Fibroblast of peridontal ligament (primary cell): ENCODE measurements around the gene SLC25A42.
A peak's percentile ranks its signal among the peaks of the same experiment; 100 is the strongest.
"Not testable (repeated sequence)": the region's sequence is repeated elsewhere in the genome, so short reads cannot be mapped to it uniquely, and the experiment has no call there.

ENCODE experiments used
- DNase-seq: peaks from one replicate; pipeline ENCODE4 v3.0.0-alpha.2; 2010; ENCODE audit errors: extremely low read depth

The SLC25A42 gene

DNA sequence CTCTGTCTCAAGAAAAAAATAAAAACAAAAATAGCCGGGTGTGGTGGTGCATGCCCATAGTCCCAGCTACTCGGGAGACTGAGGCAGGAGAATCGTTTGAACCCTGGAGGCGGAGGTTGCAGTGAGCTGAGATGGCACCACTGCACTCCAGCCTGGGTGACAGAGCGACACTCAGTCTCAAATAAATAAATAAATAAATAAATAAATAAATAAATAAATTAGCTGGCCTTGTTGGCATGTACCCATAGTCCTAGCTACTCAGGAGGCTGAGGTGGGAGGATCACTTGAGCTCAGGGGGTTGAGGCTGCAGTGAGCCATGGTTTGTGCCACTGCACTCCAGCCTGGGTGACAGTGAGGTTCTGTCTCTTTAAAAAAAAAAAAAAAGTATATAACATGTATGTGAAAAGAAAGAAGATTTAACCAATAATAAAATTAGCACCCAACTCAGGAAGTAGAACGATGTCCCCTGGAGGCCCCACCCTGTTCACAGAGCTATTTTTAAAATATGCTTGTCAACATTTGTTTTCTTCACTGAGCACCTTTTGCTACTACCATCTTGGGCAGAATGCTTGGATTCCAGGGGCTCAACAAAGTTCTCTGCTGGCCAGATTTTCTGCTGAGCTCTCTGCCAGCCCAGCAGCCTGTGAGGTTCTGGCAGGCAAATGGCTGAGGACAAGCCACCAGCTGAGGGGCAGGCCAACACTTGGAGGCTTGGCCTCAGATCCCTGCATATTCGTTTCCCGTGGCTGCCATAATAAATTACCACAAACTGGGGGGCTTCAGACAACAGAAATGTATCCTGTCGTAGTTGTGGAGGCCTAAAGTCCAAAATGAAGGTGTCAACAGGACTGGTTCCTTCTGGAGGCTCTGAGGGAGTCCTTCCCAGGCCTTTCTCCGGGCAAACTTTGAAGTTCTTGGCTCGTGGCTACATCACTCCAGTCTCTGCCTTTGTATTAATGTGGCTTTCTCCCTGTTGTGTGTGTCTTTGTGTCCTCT lies 5.2 kb downstream of the SLC25A42 start:
- no peak for DNase-seq

DNA sequence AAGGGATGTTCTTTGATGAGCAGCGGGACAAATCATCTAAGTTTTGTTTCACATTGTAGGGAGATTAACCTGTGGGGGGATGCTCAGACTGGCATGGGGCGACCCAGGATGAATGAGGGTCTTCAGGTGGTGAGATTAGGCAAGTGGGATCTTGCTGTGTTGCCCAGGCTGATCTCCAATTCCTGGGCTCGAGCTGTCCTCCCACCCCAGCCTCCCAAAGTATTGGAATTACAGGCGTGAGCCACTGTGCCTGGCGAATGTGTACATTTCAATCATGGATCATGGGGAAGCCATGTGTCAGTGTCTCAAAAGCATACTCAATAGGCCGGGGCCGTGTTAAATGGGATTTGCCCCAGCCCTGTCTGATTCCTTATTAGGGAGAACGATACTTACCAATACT lies 8.1 kb downstream of the SLC25A42 start:
- DNase-seq = no peak

DNA sequence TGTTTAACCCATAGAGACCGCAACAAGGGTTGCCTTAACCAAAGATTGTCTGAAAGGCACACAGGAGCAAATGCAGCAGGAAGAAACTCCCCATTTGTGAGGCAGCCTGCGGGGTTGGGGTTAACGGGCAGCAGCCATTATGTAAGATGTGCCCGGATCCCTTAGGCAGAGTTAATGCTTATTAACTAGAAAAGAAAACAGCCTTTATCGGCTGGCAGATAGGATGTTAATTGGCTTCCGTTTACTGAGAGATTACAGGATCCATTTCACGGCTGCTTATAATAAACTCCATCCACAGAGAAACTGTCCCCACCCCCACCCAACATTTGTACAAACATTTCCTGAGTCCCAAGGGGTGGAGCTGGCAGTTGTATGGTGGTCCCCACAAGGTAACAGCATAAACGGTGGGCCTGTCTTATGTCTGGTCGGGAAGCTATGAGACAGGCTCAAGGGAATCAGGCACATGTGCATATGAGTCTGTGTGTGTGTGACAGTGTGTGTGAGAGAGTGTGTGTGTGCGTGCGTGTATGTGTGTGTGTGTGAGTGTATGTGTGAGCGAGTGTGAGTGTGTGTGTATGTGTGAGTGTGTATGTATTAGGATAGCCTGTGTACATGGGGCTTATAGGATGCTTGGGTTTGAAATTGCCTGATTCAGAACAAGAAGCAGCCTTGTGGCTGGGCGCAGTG lies 10.5 kb downstream of the SLC25A42 start:
- DNase-seq = no peak

DNA sequence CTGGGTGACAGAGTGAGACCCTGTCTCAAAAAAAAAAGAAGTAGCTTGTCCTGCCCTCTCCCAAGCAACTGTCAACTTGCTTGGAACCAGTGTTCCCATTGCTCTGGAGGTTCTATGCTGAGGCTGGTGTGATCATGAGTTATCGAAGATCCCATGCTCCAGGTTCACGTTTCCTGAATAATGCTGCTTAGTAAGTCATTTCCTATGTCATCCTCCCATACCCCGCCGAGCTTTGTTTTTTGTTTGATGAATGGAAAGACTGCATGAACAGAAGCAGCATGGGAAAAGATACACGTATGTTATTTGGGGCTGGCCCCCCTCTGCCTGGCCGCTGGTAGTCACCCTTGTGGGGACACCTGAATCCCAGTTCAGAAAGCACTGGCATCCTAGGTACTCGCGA lies 11.3 kb downstream of the SLC25A42 start:
- no peak for DNase-seq

DNA sequence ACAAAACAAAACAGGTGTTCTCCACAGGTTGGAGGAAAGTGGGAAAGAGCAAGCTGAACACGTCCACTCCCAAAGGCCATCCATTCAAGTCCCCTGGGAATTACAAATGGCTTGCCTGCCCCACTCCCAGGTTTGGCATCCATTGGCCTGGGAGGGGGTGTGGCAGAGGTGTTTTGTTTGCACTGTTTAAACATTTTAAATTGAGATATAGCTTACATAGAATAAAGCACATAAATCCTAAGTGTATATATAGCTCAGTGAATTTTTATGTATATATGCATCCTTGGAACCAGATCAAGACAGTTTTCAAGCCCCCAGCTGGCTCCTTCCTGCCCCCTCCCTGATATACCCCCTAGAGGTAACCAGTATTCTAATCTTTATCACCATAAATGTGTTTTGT lies 12.7 kb downstream of the SLC25A42 start:
- DNase-seq = no peak

DNA sequence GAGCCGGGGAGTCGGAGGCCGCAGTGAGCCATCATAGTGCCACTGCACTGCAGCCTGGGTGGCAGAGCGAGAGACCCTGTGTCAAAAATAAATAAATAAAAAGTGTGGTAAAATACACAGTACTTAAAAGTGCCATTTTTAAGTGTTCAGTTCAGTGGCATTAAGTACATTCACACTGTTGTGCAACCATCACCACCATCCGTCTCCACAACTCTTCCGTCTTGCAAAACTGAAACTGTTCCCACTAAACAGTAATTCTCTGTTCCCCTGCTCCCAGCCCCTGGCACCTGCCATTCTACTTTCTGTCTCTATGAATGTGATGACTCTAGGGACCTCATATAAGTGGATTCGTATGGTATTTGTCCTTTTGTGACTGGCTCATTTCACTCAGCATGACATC lies 13.3 kb downstream of the SLC25A42 start:
- DNase-seq = no peak

DNA sequence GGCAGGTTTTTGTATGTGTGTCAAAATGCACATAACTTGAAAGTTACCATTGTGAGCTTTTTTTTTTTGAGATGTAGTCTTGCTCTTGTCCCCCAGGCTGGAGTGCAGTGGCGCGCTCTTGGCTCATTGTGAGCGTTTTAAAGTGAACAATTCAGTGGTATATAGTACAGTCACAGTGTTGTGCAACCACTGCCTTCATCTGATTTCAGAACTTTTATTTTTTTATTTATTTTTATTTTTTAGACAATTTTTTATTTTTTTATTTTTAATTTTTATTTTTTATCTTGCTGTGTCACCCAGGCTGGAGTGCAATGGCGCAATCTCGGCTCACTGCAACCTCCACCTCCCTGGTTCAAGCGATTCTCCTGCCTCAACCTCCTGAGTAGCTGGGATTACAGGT lies 15.0 kb downstream of the SLC25A42 start:
- no peak for DNase-seq

DNA sequence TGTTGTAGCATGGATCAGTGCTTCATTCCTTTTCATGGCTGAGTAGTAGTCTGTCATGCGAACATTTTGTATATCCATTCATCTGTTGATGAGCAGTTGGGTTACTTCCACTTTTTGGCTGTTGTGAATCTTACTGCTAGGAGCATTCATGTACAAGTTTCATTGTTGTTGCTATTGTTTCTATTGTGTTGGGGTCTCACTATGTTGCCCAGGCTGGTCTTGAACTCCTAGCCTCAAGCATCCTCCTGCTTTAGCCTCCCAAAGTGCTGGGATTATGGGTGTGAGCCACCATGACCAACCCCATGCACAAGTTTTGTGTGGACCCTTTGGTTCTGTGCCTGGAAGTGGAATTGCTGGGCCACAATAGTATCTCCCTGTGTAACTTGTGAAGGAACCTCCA lies 15.8 kb downstream of the SLC25A42 start:
- no peak for DNase-seq

DNA sequence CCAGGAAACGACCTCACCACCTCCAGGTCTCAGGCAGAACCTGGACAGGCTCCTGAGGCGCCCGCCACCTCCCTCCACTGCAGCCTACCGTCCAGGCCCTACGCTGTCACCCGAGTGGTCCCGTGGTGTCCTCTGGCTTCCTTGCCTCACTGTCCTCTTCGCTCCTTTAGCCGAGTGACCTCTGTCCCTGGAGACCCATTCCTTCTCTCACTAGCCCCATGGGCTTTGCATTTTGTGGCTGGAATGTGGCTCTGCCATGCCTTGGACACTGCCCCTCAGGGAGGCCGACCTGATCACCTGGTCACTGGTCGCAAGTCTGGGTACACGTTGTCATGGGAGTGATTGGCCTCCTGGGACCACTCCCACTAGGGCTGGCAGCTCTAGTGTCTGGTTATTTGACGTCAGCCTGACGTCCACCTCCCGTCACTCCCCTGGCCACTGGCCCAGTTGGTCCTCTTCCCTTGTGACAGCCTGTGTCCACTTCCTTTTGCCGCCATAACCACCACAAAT lies 17.9 kb downstream of the SLC25A42 start:
- peak; percentile 24 for DNase-seq

DNA sequence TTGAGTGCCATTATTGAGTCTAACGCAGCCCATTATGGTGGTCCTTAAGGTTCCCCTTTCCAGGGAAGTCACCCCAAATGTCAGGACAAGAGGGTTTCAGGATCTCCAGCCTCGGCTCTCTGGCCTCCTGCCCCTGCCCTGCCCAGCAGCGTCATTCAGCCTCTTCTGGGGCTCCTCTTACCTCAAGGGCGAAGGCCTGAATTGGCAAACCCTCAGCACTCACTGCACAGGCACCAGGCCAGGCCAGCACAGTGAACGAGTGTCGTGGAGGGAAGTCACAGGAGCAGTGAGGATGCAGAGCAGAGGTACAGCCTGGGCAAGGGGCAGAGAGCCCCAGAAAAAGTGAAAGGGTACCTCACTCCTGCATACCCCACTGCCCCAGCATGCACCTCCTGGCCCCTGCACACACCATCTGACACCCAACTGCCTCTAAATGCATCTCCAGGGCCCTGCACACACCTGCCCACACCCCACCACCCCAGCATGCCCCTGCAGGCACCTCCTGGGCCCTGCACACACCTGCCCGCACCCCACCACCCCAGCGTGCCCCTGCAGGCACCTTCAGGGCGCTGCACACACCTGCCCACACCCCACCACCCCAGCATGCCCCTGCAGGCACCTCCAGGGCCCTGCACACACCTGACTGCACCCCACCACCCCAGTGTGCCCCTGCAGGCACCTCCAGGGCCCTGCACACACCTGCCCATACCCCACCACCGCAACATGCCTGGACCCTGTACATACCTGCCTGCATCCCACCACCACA lies 19.8 kb downstream of the SLC25A42 start:
- no peak for DNase-seq

DNA sequence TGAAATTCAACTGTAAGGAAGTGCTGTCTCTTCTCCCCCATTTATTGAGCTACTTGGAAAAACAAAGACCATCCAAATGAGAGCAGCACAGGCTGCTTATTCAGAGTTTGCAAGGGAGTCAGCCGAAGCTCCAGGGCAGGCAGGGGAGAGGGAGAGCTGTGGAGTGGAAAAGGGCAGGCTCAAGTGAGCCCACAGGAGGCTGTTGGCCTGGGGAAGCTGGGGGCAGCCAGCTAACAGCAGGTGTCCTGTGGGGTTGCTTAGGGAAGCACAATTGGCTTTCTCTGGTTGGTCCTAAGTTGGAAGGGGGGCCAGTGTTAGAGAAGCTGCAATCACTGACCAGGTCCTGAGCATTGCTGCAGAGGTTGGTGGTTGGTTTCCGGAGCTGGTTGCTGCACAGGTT lies 23.9 kb downstream of the SLC25A42 start:
- DNase-seq = no peak

DNA sequence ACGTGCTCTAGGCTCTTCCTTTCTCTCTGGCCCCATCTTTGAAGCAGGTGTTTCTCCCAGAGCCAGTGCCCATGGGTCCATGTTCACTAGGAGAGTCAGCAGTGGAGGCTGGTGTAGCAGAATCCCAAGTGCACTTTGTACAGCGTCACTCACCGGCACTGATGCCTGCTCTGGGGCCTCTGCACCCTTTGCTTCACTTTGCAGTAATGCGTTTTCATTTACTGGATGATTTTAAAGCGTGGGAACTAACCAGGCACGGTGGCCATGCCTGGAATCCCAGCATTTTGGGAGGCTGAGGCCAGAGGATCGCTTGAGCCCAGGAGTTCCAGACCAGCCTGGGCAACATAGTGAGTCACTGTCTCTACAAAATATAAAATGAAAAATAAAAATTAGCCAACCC lies 30.7 kb downstream of the SLC25A42 start:
- DNase-seq = no peak

DNA sequence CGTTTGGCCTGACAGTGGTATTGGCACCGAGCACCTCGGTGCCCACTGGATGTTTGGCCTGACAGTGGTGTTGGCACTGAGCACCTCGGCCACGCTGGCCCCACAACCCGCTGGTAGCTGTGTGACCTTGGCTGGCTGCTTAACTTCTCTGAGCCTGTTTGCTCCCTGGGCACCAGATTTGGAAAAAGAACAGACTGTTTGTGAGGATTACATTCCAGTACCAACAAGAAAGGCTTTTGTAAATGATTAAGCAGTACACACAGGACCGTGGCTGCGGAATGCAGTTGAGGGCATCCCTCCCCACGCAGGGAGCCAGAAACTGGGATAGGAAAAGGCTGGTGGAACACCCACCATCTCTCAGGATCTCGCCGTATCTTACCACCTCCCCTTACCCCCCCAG lies 31.9 kb downstream of the SLC25A42 start:
- DNase-seq = no peak

DNA sequence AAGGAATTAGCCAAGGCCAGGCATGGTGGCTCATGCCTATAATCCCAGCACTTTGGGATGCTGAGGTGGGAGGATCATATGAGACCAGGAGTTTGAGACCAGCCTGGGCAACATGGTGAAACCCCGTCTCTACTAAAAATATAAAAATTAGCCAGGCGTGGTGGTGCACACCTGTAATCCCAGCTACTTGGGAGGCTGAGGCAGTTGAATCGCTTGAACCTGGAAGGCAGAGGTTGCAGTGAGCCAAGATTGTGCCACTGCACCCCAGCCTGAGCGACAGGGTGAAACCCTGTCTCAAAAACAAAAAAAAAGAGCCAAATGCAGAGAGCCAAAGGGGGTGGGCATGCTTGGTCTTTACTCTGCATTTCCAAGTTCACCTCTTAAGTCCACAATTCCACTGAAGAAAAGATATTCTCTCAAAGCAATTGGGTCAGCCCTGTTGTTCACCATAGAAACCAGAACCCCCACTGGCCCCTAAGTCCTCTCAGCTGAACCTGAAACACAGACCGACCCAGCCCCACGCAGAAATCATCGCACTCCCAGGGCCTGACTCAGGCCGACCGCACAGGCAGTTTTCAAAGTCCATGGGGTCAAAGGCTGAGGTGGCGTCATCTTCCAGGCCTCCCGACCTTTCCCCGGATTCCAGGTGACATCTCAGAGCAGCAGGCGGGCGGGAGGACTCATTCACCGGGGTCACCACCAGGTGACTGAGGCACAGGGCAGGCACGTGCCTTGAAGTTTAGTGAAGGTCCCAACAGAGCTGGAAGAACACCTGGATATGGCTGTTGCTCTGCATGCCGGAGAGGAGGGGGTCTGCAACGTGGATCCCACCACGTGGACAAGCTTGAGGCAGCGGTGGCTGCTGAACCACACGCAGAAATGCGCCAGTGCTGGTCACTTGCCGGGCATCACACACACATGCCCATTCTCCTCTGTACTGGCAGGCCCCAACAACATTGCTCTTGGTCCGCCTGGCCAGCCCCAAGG lies 33.1 kb downstream of the SLC25A42 start:
- DNase-seq = no peak

DNA sequence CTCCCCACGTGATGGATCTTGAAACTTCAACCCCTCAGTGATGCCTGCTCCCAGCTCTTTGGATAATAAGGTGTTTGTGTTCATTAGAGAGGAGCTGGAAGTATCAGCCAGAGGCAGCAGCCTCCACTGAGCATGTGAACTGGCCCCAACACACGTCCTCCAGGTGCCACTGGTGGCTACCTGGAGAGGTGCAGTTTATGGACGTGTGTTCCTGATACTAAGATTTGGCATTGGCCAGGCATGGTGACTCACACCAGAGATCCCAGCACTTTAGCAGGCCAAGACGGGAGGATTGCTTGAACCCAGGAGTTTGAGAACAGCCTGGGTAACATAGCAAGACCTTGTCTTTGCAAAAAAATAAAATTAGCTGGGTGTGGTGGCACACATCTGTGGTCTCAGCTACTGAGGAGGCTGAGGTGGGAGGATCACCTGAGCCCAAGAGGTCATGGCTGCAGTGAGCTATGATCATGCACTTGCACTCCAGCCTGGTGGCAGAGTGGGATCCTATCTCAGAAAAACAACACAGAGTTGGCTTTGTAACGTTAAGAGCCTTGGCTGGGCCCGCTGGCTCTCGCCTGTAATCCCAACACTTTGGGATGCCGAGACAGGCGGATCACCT lies 34.4 kb downstream of the SLC25A42 start:
- DNase-seq = no peak

DNA sequence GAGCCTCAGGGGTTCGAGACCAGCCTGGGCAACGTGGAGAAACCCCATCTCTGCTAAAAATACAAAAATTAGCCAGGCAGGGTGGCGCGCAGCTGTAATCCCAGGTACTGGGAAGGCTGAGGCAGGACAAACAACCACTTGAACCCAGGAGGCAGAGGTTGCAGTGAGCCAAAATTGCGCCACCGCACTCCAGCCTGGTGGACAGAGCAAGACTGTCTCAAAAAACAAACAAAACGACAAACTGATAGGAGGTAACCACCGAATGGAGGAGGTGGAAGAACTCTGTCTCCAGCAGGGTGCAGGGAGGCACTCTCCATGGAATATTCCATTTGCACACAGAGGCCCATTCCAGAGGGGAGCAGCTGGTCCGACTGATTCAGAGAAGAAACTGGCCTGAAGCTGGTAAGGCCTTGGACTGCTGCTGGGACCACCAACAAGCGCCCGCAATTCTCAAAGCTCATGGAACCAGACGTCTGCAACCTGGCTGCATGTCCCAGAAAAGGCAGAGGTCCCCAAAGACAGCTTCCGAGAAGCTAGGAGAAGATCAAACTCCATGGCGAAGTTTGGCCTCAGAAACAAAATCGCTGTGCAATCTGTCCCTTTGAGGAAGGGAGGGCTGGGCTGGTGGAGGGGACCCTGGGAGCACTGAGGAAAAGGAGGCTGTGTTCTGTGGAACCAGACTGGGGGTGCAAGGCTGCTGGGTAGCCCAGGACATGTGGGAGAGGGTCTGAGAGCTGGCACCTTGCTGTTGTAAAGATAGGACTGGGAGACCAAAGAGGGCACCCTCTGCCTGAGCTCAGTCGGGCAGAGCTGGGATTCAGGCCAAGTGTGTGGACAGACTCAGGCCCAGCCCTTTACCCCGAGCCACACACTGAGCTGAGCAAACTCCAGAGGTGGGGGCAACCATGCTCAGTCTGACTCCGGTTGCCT lies 35.2 kb downstream of the SLC25A42 start:
- no peak for DNase-seq

DNA sequence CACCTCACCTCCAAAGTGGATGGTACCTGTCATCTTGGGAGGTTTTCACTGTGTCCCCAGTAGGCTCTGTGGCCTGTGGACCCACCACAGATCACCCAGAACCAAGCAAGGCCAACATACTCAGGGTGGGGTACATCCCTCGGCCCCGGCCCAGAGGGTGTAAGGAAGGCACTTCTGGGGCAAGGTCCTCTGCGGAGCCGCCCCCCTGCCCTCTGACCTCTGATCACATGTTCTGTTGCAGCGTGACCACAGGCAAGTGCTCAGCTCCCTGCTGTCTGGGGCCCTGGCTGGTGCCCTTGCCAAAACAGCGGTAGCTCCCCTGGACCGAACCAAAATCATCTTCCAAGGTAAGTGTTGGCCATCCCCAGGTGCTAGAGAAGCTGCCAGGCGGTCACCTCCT lies 37.7 kb downstream of the SLC25A42 start:
- no peak for DNase-seq

DNA sequence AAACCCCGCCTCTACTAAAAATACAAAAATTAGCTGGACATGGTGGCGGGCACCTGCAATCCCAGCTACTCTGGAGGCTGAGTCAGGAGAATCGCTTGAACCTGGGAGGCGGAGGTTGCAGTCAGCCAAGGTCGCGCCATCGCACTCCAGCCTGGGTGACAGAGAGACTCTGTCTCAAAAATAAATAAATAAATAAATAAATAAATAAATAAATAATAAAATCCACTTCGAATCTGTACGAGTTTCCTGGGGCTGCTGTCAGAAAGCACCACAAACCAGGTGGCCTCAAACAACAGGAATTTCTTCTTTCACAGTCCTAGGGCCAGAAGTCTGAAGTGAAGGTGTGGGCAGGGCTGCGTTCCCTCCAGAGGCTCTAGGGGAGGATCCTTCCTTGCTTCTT lies 38.8 kb downstream of the SLC25A42 start:
- DNase-seq = not testable (repeated sequence)

DNA sequence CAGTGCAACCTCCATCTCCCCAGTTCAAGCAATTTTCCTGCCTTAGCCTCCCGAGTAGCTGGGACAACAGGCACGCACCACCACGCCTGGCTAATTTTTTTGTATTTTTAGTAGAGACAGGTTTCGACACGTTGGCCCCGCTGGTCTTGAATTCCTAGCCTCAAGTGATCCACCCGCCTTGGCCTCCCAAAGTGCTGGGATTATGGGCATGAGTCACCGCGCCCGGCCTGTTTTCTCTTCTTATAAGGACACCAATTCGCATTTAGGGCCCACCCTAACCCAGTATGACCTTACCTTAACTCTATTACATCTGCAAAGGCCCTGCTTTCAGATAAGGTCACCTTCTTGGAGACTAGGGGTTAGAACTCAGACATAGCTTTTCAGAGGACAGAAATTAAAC lies 39.4 kb downstream of the SLC25A42 start:
- no peak for DNase-seq
